HS-27A (cell line): ENCODE measurements around the gene PAH.

Experiments
- DNase-seq: peaks from one replicate; pipeline ENCODE4 v3.0.0-alpha.2; 2012; ENCODE audit warnings: low read depth, missing footprints

The PAH gene

DNA sequence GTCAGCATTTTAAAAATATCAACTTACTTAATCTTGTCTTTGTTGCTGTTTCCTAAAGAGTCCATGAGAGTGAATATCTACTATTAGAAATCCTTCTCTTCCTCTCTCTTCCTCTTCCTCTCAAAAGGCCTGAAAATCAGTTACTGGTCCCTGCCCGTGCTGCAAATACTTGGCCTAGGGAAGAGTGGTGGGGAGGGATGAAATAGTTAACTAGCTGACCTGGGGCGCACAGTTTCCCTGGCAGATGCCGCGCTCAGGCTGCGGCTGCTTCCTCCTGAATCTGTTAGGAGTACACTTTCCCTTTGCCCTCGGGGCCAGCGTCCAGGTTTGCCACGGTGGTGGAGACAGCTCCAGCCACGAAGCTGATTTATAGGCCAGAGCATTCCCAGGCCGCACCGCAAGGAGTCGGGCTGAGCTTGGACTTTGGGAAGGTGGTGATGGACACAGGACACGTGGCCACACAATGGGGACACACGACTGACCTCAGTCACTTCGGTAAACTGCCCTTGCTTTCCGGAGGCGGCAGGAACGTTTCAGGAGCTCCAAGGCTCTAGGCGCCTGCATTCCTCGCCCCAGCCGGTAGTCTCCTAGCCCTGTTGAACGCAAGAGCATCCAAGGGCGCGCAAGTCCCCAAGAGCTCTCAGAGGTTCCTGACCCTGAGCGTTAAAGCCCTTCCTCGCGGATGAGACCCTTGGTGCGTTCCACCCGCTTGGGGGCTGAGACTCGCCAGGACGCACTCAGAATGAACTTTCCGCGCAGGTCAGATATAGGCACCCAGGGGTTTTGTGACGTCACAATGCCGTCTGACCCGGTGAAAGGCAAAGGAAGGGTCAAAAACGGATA lies 33.3 kb upstream of the PAH start:
- DNase-seq = no peak

DNA sequence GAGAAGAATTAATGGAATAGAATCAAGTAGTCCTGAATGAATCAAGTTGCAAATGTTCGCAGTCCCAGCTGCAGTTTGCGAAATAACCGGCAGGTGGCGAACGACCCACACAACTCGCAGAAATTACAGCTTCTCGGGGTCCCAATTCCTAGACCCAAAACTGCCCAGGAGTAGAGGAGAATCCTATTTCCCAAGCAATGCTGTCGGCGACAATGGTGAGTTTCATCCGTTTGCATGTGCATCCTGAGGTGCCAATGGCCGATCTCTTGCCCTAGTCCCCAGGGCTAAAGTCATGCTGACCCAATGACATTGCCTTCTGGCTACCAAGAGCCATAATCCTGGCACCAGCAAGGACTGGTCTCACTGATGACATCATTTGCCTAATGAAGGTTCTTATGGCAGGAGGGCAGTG lies 31.9 kb upstream of the PAH start:
- DNase-seq = peak; percentile 11

DNA sequence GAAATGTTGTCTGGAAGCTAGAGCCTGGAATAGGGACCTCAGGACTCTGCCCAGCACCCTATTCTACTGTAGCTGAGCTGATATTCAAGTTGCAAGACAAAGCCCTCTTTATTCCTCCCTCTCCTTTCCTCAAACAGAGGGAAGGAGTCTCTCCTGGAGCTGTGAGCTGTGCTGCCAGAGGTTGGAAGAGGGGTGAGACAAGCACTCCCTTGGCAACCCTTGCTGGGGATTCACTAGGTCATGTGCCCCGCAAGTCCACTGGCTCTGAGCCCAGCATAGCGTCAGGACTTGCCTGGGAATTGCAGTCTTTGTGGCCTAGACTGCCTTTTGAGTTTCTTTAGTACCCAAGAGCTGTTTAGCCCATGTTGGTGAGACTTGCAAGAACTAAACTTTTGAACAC lies 29.0 kb upstream of the PAH start:
- no peak for DNase-seq

DNA sequence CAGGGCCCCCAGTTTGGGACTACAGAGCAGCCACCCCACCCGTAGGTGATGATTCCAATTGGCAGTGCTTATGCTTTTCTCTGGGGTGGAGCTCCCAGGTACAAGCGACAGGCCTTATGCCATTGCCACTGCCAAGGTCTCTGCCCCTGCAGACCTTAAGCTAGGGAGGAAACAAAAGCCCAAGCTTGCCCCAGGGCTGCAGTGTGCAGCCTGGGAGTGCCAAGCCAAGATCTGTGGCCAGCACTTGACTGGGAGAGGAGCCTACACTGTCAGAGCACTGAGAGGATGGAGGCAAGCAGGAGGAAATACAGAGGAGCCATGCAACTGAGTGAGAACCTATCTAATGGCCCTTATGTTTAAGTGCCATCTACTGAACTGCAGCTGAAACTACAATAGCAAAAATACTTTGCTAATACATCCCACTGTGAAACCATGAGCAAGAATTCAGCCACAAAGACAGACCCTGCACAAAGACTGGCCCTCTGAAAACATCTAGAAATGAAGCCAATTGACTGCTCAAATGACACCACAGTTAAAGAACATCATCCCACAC lies 22.7 kb upstream of the PAH start:
- no peak for DNase-seq

DNA sequence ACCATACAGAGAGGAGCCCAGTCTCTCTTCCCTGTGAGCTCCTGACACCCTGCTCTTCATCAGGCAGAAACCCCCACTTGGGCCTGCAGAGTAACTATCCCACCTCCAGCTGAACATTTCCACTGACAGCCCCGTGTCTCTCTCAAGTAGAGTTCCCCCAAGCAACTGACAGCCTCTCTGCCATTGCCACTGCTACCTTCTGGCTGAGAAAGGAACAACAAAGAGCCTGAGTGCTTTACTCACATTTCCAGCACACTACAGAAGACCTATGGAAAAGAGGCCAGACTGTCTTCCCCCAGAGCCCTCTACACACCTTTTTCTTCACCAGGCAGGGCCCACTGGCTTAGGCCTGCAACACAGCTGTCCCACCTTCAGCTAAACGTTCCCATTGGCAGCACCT lies 22.0 kb upstream of the PAH start:
- no peak for DNase-seq

DNA sequence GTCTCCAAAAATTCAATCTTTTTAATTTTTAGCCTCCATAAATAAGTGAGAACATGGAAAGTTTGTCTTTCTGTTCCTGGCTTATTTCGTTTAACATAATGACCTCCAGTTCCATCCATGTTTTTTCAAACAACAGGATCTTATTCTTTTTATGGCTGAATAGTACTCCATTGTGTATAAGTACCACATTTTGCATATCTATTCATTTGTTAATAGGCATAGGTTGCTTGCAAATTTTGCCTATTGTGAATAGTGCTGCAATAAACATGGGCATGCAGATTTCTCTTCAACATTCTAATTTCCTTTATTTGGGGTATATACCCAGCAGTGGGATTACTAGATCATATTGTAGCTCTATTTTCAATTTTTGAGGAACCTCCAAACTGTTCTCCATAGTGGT lies 16.1 kb upstream of the PAH start:
- DNase-seq = no peak

DNA sequence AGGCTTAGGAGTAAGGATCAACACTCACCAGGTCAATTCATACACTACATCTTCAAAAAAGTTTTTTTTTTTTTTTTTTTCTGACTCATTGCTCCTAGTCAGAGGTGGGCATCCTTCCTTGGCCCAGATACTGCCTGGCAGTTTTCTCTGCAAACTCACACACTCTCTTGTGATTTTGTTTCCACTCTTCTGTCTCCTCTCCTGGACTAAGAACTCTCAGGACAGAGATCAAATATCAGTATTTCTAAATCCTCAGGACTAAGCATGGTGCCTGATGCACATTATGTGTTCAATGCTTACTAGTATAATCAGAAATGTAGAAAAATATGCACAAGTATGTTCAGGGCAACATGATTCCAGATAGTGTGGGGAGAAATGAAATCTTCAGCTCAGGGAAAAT lies 10.2 kb upstream of the PAH start:
- no peak for DNase-seq

DNA sequence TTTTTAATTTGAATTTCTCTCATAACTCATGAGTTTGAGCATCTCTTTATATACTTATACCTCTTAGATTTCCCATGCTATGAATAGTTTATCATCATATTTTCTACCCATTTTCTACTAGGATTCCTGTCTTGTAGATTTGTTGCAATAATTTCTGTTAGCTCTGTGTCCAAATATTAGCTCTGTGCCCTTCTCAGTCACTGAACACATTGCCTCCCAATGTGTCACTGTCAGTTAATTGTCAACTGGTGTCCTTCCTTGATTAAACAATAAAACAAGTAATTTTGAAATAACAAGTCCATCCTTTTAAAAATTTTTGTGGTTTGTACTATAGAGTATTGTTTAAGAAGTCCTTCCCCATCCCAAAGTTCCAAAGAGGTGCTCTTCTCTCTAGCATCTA lies 4.2 kb upstream of the PAH start:
- no peak for DNase-seq

DNA sequence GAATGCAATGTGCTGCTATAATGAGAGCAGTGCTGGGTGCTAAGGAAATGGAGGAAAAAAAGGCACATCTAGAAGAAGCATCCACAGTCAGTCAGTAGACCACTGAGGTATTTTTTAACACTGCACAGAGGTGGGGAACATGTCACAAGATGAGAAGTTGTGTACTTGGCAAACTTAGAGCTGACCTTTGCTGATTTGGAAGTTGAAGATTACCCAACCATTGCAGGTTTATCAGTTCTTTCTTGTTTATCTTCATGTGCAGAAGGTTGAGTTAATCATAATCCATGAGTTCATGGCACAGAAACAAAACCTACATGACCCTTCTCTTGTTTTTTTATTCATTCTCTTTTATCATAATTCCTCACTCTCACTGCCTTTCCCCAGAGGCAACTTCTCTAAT lies 3.2 kb upstream of the PAH start:
- no peak for DNase-seq

DNA sequence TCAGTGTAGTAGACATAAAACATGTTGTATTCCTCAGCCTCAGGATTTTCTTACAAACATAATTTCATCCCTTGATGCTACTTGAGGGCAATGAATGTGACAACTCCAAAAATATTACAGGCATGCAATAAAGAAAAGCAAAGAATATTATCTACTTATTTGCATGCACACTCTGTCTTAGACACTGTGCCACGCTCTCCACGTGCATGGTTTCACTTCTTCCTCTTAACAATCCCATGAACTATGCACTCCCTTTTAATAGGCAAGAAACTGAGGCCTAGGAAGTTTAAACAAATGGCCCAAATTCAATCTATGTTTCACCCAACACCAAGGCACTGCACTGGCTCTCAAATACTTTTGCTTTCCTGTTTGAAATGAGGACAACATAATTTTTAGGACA lies 1.8 kb upstream of the PAH start:
- no peak for DNase-seq

DNA sequence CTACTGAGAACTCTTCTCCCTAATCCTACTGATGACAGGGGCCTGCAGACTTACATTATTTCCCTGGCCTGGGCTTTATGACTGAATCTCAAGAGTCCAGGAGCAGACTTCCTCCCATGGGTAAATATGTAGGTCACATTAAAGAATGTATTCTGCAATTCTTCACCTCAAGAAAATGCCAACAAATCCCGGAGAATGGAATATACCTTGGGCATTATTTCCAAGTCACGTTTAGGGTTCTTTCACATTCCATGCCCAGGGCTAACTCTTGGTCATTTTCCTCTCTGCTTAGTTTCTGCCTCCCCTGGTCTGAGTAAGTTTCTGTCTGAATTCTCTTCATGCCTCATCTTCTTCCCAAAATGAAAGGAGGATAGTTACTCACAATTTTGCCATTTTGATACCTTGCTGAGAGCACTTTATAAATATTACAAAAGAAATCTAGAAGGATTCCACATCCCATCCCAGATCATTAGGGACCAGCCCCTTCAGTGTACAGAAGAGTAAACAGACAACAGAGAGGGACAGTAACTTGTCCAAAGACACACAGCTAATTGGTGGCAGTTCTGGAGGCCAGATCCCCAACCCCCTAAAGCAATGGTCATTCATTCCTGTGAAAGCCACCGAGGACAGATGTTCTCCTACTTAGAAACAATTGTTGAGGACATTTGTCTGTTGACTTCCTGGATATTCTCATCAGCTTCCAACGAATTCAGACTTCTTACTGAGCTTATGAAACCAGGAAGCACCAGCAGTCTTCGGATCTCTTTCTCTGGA lies 605 bp downstream of the PAH start:
- DNase-seq = no peak

DNA sequence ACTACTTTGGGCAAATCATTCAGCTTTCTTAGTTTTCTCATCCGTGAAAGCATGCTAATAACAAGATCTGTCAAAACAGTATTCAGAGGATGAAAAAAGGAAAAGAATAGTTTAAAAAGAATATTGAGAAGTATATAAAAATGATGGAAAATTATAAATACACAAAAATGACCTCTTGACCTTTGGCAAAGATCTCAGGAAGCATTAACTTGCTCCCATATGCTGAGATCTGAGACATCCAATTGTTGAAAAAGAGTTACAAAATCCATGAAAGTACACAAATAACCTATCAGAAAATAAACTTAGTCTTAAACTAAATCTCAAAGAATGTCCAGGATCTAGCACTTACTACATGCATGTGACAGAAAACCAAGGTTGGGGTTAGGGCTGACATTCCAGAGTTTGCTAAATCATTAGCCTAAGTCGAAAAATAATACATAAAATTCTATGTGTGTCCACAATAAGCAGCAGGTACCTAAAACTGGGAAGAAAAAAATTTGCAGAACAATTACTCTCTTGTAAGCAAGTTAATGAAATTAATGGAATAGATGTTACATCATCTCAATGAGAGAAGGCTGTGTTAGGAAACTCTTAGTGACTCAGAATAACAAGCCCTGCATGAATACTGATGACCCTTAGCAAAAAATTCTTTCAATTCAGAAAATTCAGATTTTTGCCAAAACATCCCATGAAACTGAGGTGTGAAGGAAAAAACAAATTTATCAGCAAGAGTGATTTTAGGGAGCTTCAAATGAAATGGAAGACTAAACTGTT lies 3.4 kb downstream of the PAH start:
- DNase-seq = no peak

DNA sequence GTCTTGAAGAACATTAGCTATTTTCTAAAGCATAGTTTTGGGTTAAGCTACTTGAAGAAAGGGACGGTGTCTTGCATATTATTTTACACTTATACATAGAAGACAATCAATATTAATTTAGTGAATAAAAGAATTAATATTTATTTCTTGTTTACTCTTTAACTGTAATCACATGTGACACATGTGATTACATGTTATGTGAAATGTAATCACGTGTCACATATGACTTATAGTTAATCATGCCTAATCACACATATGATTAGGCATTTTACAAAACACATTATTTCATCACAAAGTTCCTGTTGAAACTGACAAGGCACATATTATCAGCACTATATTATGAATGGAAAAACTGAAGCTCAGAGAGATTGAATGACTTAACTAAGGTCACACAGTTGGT lies 4.8 kb downstream of the PAH start:
- no peak for DNase-seq

DNA sequence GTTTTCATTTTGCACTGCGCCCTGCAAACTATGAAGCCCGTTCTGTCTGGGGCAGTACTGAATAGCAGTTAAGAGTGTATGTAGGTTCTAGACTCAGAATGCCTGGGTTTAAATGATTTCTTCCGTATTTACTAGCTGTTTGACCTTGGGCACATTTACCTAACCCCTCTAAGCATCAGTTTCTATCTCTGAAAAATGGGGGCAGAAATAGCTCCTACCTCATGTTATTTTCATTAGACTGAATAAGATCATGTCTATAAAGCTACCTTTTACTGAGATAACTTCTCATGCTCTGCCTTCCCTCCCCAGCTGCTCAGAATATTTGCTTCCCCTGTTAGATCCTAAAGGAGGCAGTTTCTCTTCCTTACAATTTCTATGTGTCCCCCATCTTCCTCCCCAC lies 5.7 kb downstream of the PAH start:
- no peak for DNase-seq

DNA sequence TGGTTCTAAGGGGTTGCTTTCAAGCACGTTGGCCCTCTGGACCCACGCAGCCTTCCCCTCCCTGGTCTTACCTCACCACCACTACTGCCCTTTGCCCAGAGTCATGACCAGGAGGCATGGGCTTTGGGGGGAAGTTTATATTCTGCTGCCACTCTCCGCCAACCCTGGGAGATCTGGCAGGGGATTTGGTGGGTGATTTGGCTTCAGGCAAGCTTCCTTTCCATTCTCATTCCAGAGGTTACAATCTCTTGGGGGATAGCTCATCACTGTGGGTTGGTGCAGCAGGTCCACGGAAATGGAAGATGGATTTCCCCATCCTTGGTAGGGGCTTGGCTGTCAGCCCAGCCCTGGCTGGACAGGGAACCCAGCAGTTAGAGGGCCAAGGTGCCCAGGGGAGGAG lies 6.3 kb downstream of the PAH start:
- DNase-seq = no peak

DNA sequence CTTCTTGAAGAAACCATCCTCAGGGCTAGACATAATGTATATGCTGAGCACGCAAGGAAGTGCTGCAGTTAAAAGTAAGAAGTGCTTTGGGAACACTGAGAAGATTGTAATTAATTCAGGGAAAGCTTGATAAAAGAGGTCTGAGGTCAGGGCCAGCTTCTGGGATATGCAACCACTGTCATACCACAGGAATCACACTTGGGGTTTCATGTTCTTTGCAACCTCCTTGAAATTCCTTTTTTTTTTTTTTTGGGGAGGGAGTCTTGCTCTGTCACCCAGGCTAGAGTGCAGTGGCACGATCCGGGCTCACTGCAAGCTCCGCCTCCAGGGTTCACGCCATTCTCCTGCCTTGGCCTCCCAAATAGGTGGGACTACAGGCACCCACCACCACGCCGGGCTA lies 6.9 kb downstream of the PAH start:
- DNase-seq = no peak

DNA sequence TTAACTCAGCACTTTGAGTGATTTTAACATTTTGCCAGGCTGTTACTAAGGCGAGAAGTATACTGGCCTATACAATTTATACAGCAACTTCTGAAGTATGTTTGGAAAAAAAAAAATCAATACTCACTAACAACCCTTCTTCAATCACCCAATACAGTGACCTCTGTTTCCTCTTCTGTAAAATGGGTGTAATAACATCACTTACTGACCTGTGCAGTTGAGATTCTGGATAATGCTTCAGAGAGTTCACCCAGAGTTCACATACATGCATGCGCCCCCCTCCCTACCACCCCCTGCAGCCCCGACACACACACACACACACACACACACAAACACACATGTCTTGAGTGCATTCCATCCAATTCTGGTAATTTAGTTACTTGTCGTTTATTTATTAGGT lies 9.1 kb downstream of the PAH start:
- DNase-seq = no peak

DNA sequence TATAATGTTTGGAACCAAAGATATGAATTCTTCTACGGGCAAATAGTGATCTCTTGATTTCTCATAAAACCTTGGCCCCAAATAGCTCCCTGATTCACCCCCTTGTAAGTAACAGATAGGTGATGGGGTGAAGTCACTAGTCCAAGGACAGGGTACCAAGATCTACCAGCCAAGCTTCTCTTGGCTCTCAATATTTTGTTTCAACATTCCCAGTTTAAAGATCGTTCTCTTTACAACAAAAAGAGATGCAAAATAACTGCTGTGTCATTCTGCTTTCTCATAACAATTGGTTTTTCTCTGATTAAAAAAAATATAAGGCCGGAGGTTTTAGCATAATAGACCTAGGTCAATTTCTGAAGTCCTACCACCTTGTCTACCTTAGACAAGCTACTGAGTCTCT lies 11.8 kb downstream of the PAH start:
- DNase-seq = no peak

DNA sequence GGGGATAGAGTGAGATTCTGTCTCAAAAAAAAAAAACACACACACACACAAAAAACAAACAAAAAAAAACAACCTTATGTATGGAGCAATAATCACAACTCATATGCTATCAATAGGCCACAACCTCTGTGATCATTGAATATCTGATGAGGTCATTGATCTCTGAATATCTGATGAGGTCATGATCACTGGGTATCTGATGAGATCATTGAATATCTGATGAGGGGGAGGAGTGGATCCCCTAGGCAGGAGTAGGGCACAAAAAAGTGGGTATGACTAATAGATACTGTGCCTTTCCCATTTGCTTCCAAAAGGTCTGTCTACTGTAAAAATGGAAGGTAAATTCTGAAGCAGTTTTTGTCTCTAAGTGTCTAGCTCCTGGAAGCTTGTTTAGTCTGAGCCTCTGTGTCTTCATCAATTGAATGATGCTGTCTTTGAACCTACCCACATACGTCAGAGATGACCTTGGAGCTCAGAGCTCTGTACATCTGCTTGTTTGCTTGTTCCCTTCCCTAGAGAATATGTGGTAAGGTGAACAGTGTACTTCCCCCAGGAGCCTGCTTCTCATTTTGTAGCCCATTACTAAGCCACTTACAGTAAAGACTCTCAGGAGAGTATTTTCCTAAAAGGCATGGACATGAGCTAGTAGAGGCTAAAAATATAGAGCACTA lies 13.6 kb downstream of the PAH start:
- DNase-seq = no peak

DNA sequence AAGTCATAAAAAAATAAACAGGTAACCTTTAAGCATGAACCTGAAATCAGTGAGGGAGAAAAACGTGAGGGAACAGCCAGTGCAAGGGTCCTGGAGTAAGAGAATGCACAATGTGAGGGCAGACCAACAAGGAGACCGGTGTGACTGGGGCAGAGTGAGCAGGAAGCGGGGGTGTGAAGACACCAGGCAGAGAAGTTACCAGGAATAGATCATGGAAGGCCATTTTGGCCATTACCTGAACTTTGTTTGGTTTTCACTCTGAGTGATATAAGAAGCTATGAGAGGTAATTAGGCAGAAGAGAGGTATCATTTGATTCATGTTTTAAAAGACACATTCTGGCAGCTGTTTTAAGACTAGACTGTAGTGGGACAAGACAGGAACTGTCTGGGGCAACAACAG lies 15.0 kb downstream of the PAH start:
- no peak for DNase-seq

DNA sequence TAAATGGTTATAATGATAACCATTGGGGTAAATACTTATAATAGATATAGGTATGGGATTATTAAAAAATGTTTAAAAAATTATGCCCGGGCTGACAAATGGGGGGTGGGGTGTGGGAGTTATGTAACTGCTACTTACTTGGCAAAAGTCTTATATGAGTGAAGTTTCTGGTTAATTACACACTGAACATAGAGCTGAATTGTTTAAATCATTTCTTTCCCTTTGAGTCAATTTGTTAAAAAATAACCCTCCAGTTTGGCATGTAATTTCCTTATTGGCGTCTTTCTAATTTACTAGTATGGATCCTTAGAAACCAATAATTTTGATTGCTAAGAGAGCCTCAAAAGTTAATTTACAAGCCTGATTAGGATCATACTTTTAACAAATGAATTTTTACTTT lies 16.7 kb downstream of the PAH start:
- DNase-seq = no peak

DNA sequence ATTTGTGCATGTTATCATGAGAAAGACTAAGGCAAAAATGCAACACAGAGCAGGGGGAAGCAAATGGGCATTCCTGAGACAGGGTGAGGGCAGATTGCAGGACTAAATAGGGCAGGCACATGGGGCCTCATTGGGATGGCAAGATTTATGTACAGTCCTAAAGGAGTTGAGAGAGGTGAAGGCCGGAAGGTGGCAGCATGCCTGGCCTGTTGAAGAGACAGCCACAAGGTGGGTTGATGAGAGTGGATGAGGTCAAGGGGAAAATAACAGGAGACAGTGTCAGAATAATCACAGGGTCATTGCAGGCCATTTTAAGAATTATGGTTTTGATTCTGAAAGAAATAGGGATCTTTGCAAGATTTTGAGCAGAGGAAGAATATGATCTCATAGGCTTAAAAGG lies 21.0 kb downstream of the PAH start:
- no peak for DNase-seq
